Subcutaneous abdominal adipose tissue (tissue), 5 donors: ENCODE measurements around the gene CHRNE.

Source experiments
- H3K27ac ChIP-seq: one replicate; pipeline ENCODE4 v1.7.0; 2013; ENCODE audit warnings: low read depth, mild to moderate bottlenecking, inconsistent platforms, low read length, moderate library complexity
- H3K27me3 ChIP-seq, 5 donors: one replicate each; pipeline ENCODE4 v1.7.0; 2013; ENCODE audit warnings: low read length in 5 of 5, inconsistent platforms in 1 of 5; ENCODE audit not compliant: control insufficient read depth in 5 of 5, insufficient read depth in 4 of 5
- H3K36me3 ChIP-seq, 5 donors: one replicate each; pipeline ENCODE4 v1.7.0; 2013; ENCODE audit warnings: low read length in 5 of 5; ENCODE audit not compliant: control insufficient read depth in 5 of 5, insufficient read depth in 5 of 5
- H3K4me1 ChIP-seq, 5 donors: one replicate each; pipeline ENCODE4 v1.7.0; 2013; ENCODE audit warnings: low read length in 5 of 5, mild to moderate bottlenecking in 3 of 5, moderate library complexity in 1 of 5; ENCODE audit not compliant: control insufficient read depth in 5 of 5, insufficient read depth in 5 of 5
- H3K4me3 ChIP-seq, 5 donors: one replicate each; pipeline ENCODE4 v1.7.0; 2013; ENCODE audit warnings: low read length in 5 of 5, low read depth in 1 of 5
- H3K9ac ChIP-seq, 5 donors: one replicate each; pipeline ENCODE4 v1.7.0; 2013; ENCODE audit warnings: low read length in 5 of 5, mild to moderate bottlenecking in 4 of 5, moderate library complexity in 3 of 5
- H3K9me3 ChIP-seq, 5 donors: one replicate each; pipeline ENCODE4 v1.7.0; 2013; ENCODE audit warnings: low read length in 5 of 5; ENCODE audit not compliant: control insufficient read depth in 5 of 5
- donor health status: healthy.
- donor health status: healthy.
- donor health status: healthy.
- donor health status: healthy.
- donor health status: healthy.

Gene CHRNE

DNA sequence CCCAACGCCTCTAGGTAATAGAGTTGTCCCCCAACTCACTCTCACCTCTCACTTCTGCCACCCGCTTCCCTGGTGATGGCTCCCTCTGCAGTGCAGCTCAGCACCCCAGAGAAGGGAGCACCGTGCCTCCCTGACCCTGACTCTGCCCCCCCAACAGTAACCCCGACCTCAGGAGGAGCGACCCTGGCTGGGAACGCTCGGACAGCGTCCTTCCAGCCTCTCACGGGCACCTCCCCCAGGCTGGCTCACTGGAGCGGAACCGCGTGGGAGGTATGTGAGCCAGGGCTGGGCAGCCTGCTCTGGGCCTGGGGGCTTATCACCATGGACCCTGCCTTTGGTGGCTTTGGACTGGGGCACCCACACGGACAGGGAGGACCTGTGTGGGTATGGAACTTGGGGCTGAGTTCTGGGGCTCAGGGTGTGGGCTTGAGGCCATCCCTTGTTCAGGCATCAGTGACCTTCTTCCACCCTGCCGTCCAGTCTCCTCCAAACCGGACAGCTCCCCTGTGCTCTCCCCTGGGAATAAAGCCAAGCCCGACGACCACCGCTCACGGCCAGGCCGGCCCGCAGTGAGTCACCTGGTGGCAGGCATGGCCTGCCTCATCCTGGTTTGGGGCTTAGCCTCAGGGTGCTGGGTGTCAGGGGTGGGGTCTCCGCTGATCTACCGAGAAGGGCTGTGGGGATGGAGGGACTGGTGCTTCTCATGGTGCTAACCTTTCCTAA lies 10.2 kb downstream of the CHRNE start:
- peaks cover 0 to 88% (median 75%) of the 10 kb centered on the region in 5 donors for H3K36me3 ChIP-seq
- H3K9me3 ChIP-seq = no peaks in the 10 kb centered on the region
- no peaks in the 10 kb centered on the region for H3K27me3 ChIP-seq
- no peak overlapping the region for H3K9ac ChIP-seq
- no peak overlapping the region for H3K4me3 ChIP-seq
- H3K4me1 ChIP-seq = no peaks in the 10 kb centered on the region
- H3K27ac ChIP-seq = no peak overlapping the region

DNA sequence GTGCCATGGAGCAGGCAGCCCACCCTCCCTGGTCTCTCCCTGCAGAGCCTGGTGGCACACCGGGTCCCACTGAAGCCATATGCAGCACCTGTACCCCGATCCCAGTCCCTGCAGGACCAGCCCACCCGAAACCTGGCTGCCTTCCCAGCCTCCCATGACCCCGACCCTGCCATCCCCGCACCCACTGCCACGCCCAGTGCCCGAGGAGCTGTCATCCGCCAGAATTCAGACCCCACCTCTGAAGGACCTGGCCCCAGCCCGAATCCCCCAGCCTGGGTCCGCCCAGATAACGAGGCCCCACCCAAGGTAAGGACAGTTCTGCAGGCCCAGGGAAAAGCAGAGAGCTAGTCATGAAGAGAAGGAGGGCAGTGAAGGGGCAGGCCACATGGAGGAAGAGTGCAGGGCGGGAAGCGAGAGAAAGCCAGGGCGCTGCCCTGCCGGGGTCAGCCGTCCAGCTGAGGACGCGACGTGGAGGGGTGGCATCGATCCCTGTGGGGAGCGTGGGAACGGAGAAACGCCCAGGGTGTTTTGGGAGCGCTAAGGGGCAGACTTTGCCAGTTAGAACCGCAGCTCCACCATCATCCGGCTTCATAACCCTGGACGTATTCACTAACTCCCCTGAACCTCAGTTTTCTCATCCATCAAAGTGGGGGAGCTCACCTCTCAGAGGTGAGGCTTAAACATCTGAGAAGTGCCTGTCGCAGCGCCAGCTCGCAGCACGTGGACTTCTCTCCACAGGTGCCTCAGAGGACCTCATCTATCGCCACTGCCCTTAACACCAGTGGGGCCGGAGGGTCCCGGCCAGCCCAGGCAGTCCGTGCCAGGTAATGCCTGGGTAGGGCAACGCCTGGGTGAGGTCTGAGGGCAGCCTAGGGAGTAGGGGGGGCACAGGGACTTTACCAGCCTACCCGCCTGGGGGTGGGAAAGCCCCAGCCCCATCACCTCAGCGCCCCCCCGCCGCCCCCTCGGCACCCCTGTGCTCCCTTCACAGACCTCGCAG lies 11.2 kb downstream of the CHRNE start:
- H3K27me3 ChIP-seq = no peaks in the 10 kb centered on the region
- H3K4me1 ChIP-seq = no peaks in the 10 kb centered on the region
- no peak overlapping the region for H3K27ac ChIP-seq
- no peaks in the 10 kb centered on the region for H3K9me3 ChIP-seq
- no peak overlapping the region for H3K9ac ChIP-seq
- peaks cover 0 to 90% (median 78%) of the 10 kb centered on the region in 5 donors for H3K36me3 ChIP-seq
- no peak overlapping the region for H3K4me3 ChIP-seq

DNA sequence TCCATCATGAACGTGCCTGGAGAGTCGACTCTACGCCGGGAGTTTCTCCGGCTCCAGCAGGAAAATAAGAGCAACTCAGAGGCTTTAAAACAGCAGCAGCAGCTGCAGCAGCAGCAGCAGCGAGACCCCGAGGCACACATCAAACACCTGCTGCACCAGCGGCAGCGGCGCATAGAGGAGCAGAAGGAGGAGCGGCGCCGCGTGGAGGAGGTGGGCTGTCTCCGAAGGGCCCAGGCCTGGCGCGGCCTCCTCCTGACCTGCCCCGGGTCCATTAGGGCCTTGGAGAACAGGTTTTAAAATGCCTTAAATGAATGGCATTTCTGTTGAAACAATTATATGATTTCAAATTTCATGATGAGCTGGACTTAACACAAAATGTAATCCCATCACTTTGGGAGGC lies 15.3 kb downstream of the CHRNE start:
- Histone ChIP-seq H3K4me1 (peaks cover 0 to 1% (median 0%) of the 10 kb centered on the region in 5 donors), H3K27ac (no peak overlapping the region), H3K27me3 (no peaks in the 10 kb centered on the region), H3K9me3 (no peaks in the 10 kb centered on the region), H3K9ac (no peak overlapping the region), H3K36me3 (peaks cover 0 to 80% (median 64%) of the 10 kb centered on the region in 5 donors), H3K4me3 (no peak overlapping the region)

DNA sequence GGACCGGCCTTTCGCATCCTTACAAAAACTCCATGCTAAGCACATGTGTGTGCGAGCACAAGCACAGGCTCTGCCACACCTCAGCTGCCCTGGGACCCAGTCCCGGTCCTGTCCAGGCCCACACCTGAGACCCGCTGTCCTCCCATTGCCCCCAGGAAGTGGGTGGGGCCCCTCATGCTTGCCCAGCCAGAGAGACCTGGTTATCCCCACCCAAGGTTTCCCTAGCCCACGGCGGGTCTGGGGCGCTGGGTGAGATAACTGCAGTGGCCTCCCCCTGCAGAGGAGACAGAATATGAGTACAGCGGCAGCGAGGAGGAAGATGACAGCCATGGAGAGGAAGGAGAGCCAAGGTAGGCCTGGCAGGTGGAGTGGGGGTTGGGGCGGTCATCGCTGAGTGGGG lies 16.1 kb downstream of the CHRNE start:
- no peak overlapping the region for H3K4me3 ChIP-seq
- H3K27ac ChIP-seq = no peak overlapping the region
- no peaks in the 10 kb centered on the region for H3K9me3 ChIP-seq
- H3K36me3 ChIP-seq = peaks cover 0 to 73% (median 58%) of the 10 kb centered on the region in 5 donors
- H3K4me1 ChIP-seq = peaks cover 0 to 9% (median 2%) of the 10 kb centered on the region in 5 donors
- no peaks in the 10 kb centered on the region for H3K27me3 ChIP-seq
- H3K9ac ChIP-seq = no peak overlapping the region

DNA sequence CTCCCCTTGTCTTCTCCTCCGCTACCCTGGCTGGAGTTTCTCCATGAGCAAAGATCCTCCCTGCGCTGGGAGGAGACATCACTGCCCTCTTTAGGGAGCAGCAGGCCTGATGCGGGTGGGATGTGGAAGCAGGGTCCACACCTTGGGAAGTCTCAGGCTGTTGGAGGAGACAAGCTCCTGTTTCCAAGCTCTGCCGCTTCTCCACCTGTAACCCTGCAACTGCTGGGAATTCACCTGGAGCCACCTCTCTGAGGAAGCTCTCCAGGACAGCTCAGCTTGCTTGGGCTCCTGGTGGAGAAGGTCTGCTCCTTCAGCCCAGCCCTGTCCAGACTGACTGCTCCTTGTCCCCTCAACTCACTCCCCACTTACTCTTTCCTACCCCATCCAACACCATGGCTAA lies 18.4 kb downstream of the CHRNE start:
- no peak overlapping the region for H3K4me3 ChIP-seq
- H3K27me3 ChIP-seq = no peaks in the 10 kb centered on the region
- no peak overlapping the region for H3K27ac ChIP-seq
- H3K4me1 ChIP-seq = peaks cover 0 to 18% (median 4%) of the 10 kb centered on the region in 5 donors
- H3K9me3 ChIP-seq = no peaks in the 10 kb centered on the region
- H3K9ac ChIP-seq = no peak overlapping the region
- peaks cover 0 to 67% (median 49%) of the 10 kb centered on the region in 5 donors for H3K36me3 ChIP-seq

DNA sequence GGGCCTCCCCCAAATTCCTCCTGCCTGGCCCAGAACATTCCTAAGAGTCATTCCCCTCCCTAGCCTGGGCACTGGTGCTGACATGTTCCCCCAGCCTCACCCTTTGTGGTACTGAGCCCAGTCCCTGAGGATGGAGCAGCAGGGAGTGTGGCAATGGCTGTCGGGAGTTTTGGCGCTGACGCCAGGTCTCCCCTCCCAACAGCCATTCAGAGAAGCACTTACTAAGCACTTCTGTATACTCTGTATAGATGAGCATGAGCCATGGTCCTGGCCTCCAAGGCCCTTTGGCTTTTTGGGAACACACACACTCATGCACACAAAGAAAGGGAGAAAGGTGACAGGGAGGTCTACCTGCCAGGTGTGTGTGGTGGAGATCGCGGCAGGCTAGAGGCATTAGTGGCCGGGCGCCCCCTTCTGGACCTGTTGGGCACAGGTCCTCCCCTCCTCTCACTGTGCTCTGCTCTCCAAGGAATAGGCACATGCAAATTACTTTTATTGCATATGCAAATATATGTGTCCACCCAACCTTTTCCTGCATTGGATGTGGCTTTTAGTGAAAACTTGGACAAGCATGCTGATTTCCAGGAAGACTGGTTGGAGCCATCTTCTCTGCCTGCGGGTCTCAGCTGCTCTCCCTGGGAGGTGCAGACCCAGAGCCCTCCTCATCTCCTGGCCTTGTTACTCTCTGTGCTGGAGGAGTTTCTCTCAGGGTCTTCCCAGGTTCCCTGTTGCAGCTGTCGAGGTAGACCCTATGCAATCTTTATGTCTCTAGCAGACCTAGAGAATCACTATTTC lies 20.9 kb downstream of the CHRNE start:
- no peak overlapping the region for H3K4me3 ChIP-seq
- H3K36me3 ChIP-seq = peaks cover 0 to 64% (median 52%) of the 10 kb centered on the region in 5 donors
- no peak overlapping the region for H3K27ac ChIP-seq
- H3K9ac ChIP-seq = no peak overlapping the region
- H3K9me3 ChIP-seq = no peaks in the 10 kb centered on the region
- H3K27me3 ChIP-seq = no peaks in the 10 kb centered on the region
- peaks cover 0 to 20% (median 4%) of the 10 kb centered on the region in 5 donors for H3K4me1 ChIP-seq

DNA sequence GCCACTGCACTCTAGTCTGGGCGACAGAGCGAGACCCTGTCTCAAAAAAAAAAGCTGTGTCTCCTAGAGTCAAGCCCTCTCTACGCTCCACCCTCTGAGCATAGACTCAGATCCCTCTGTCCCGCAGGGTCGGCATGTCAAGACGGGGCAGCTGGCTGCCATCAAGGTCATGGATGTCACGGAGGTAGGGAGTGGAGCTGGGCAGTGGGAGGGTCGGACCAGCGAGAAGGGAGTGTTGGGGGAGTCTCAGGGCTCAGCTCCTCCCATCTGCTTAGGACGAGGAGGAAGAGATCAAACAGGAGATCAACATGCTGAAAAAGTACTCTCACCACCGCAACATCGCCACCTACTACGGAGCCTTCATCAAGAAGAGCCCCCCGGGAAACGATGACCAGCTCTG lies 22.0 kb downstream of the CHRNE start:
- Histone ChIP-seq H3K4me1 (peaks cover 0 to 20% (median 4%) of the 10 kb centered on the region in 5 donors), H3K27me3 (no peaks in the 10 kb centered on the region), H3K27ac (no peak overlapping the region), H3K9ac (no peak overlapping the region), H3K9me3 (no peaks in the 10 kb centered on the region), H3K36me3 (peaks cover 0 to 53% (median 41%) of the 10 kb centered on the region in 5 donors), H3K4me3 (no peak overlapping the region)

DNA sequence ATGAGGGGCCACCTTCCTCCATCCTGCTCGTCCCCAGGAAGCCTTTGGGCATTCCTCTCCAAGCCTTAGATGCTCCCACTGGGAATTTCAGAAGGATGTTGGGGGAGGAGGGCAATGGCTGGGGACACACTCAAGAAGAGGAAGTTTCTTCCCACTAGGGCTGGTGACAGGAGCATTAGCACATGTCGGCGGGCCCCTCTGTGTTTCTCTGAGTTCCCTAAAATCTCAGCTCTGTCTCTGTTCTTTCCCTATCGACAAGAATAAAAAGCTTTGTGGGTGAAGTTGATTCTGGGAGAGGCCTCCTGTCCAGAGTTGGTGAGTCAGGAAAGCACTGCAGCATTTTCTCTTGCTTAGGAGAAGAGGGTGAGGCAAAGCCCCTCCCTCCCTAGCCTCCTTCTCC lies 23.3 kb downstream of the CHRNE start:
- H3K9ac ChIP-seq = no peak overlapping the region
- H3K9me3 ChIP-seq = no peaks in the 10 kb centered on the region
- H3K4me1 ChIP-seq = peaks cover 0 to 20% (median 4%) of the 10 kb centered on the region in 5 donors
- peaks cover 0 to 40% (median 28%) of the 10 kb centered on the region in 5 donors for H3K36me3 ChIP-seq
- H3K4me3 ChIP-seq = no peak overlapping the region
- H3K27ac ChIP-seq = no peak overlapping the region
- no peaks in the 10 kb centered on the region for H3K27me3 ChIP-seq

DNA sequence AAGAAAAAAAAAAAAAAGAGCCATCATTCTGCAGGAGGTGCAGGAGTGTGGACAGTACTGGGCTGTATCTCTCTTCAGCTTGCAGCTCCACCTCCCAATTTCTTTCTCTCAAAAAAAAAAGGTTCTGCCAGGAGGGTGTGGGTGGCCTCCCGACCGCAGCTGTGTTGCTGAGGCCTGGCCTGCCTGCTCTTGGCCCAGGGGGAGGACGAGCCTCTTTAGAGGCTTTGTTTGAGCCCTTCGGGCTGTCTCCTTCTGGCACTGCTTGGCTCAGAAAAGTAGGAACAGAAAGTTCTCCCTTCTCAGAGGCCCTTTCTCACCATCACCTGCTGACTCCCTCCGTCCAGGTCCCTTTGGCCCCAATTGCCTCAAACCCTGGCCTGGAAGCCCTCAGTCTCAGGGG lies 25.8 kb downstream of the CHRNE start:
- H3K36me3 ChIP-seq = peaks cover 0 to 33% (median 24%) of the 10 kb centered on the region in 5 donors
- peak overlapping the region in 1 of 5 donors; percentile 23 for H3K9ac ChIP-seq
- H3K4me3 ChIP-seq = no peak overlapping the region
- H3K4me1 ChIP-seq = peaks cover 0 to 22% (median 4%) of the 10 kb centered on the region in 5 donors
- H3K27me3 ChIP-seq = no peaks in the 10 kb centered on the region
- H3K27ac ChIP-seq = no peak overlapping the region
- H3K9me3 ChIP-seq = no peaks in the 10 kb centered on the region
